Stimulated activated naive CD8-positive, alpha-beta T cell treated with anti-CD3 and anti-CD28 coated beads, Interleukin-15, Interleukin-2, amounts not matched to agents 100 U/mL and 50 U/mL, for 24 hours (primary cell): Measurements from ENCODE around the gene LGR4.

ENCODE experiments used
- ATAC-seq: fragments of 150-1000 bp; cut with Tn5 transposase; one replicate; pipeline ENCODE4 v1.10.0; 2021
- DNase-seq: peaks from one replicate; pipeline ENCODE4 v3.0.0; 2021

LGR4 gene

DNA sequence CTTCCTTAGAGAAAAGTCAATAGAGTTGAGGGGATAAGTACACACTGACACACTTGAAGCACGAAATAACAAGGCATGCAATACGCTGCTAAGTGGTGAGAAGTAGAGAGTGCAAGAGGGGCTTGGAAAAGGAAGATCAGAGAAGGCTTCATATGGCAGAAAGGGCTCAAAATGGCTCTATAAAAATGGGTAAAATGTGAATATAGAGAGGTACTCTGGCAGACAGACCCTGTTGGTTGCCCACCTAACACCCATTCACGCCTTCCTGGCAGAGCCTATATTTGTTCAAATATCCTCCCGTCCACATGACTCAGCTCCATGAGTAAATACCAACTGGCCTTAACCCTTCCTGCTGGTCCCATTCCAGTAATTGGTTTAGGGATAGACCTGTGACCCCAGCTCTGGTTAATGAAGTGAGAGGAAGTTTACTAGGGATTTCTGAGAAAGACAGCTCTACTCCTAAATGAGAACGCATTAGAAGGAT lies 70.7 kb downstream of the LGR4 start:
- no peak for ATAC-seq
- DNase-seq: no peak

DNA sequence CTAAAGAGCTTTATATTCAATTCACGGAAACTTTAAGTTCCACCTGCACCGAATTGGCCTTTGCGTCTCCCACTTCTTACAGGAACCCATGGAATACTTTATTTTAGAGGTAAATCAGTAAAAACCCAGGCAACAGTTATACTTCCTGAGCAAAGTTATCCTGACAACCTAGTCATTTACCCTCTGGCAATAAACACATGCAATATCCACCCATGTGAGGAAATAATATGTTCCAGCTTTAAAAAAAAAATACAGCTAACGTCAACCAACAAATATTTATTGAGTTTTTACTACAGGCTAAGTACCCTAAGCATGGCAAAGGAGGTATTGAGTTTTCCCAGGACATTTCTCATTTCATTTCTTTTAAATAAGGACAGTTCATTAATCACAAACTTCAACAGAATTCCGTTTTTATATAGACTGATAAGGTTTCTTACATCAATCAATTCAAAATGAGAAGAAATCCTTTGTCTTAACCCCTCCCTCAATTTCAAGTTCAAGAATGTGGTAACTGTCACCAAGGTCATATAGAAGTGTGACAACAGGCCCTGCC lies 71.2 kb downstream of the LGR4 start:
- ATAC-seq (no peak), DNase-seq (no peak)

DNA sequence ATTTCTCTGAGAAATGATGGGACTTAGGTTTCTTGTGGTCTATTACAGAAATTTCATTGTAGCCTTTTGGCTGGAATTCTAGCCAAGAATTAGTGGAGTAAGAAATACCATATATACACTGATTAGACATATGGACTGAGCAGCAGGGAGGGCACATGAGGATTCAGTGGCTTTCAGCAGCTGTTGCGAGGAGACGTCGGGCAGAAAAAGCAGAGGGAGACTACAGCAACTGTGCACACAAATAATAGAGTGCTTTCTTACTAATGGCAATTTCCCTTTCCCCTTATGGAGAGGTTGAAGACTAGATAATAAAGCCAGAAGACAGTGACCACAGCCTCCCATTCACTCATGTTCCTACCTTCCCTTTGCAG lies 74.2 kb downstream of the LGR4 start:
- no peak for DNase-seq
- no peak for ATAC-seq

DNA sequence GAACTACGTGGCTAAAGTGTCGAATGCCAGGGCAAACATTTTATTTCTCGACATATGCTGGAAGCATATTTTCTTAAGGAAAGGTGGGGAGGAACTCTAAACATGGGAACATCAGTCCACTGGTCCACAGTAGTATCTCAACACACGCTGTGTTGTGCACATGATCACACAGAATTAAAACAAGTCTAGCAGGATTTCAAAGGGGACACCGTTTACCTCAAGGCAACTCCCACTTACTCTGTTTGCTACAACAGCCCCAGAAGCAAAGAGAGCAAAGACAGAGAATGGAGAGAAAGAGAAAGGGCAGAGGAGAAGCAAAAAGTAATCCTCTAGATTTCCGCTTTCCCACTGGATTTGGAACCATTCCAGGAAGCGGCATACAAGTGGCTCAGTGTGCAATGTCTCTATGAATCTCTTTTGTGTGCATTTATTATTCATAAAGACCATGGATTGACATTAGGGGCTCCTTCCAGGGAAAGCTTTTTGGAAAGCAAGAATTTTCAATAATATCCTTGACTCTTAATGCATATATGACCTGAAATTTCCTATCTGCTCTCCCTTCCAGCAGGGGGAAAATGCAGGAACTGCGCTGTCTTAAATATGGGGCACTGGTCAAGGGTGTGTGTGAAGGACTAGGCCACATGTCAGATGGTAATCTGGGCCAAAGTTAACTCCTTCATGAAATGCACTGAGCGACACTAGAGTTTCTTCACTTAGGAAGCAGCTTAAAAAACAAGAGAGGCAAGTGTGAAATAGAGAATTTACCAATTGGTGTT lies 74.8 kb downstream of the LGR4 start:
- no peak for DNase-seq

DNA sequence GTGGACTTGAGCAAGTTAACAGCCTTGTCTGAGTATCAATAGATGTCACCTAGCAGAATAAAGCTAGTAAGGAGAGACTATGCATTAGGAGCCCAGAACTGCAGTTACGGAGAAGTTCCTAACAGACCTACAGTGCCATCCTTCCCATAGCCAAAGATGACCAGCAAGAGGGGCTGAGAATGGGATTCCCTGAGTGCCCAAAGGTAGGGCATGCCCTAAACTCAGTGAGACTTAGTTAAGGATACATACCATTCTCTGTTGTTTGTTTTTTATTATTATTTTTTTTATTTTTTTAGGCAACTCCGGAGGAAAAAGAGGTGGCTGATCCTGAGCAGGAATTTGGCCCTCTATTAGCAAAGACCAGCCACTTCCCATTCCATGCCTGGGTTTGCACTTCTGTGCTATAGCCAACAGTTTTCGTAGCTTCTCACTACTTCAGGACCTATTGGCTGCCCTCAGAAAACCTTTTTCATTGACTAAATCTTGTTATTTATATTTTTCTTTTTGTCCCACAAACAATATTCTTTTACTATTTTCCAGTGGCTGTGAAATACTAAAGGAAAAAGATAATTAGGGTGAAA lies 76.2 kb downstream of the LGR4 start:
- no peak for ATAC-seq
- DNase-seq: no peak

More for the DNA sequence above, 74.8 kb downstream of the LGR4 start:
- ATAC-seq: no peak

DNA sequence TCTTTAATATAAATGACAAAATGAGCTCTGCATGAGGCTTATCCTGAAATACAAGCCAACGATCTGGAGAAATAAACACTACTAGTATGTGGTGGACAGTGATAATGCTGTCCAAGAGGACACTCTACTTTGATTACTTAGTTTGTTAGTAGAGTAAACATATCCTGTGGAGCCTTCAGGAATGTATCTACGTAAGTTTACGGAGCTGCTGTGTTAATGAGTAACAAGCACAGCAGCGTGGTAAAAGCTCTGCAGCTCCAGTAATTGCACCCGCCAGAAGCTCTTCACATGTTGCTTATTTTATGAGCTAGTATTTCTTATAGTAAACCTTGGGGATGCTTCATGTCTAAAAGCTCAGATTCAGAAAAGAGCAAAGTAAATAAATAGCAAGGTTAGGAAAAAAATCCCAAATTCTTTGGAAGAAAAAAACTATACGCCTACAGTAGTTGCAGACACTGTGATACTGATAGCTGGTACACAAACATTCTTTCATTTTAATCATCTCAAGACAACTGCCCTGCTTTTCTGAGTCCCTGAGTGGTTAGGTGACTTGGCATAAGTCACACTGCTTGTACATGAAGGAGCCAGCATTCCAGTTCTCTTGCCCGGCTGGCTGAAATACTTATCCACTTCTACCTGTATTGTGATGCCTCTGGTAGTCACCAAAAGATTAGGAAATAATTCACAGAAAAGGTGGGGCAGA lies 76.9 kb downstream of the LGR4 start:
- DNase-seq: no peak
- no peak for ATAC-seq

DNA sequence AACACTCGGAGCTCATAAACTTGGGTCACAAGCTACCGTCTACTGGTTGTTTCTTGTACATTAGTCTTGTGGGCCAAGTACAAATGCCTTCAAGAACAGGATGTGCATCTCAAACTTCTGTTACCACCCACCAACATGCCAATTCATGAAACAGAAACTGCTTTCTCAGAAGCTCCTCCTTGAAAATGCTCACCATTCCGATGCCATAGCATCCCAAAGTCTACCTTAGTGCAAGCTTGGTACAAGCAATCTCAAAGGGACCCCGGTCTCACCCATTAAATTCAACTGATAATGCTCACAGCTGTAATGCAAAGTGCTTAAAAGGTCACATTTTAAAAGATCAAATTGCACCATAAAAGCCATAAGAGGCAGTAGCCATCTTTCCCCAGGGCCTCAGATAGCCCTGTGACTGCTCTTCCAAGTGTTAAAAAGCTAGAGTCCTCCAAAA lies 77.8 kb downstream of the LGR4 start:
- DNase-seq: no peak
- ATAC-seq: no peak

DNA sequence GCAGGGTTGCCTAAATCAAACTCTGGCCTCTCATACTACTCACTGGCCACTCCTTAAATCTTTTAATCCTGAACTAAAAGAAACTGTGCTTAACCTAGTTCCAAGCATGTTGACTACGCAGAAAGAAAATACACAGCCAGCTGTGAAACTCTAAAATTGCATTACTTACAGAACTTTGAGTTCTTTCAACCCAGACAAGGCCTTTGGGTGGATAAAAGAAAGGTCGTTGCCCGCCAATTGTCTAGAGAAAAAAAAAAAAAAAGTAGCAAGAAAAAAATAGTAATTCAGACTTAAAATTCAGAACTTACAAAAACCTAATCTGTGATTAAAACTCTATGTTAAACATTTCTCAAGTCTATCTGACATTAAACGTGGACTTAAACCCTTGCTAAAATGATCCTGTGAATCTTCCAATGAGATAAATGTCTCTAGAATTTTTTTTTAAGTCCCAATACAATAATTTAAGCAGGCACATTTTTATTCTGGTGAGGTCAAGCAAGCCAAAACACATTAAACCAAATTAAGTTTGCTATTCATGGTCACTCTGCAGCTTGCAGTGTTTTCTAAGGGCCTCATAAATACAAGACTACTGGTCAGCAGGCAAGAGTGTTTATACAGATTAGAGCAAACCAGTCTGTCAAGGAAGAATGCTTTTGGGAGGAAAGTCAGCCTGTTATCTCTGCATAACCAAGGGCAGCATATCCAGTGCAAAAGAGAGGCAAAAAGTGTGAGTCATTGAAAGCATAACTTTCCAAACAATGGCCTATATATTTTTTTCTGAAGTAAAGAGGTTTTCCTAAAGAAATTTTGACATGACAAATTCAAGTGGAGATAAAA lies 80.1 kb downstream of the LGR4 start:
- DNase-seq (no peak), ATAC-seq (no peak)

DNA sequence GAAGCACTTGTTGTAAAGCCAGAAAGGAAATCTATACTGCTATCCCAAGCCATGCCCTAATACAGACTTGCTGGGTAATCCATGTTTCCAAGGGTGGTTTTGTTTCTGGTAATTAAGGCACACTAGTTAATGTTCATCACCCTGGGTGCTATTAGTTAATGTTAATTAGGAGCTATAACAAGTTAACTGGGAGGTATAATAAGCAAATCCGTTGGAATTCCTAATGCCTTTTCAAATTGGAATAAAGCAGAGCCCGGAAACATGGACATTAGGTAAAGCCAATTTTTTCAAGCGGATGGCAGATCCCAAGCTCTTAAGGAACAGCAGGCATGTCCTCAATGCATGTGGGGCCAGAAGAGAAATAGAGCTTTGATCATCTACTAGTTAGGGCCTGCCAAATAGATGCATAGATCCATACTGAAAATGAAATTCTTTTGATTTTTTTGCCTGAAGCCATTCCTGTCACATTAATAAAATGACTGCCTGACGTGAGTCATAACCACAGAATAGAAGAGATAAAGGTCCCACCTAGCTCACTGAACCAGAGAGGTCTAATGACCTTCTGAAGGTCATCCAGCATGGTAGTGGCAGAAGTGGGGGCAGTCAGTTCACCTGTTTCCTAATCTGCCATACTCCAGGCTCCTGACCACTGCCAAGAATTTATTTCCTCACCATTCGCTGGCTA lies 81.1 kb downstream of the LGR4 start:
- DNase-seq: no peak
- ATAC-seq: no peak

DNA sequence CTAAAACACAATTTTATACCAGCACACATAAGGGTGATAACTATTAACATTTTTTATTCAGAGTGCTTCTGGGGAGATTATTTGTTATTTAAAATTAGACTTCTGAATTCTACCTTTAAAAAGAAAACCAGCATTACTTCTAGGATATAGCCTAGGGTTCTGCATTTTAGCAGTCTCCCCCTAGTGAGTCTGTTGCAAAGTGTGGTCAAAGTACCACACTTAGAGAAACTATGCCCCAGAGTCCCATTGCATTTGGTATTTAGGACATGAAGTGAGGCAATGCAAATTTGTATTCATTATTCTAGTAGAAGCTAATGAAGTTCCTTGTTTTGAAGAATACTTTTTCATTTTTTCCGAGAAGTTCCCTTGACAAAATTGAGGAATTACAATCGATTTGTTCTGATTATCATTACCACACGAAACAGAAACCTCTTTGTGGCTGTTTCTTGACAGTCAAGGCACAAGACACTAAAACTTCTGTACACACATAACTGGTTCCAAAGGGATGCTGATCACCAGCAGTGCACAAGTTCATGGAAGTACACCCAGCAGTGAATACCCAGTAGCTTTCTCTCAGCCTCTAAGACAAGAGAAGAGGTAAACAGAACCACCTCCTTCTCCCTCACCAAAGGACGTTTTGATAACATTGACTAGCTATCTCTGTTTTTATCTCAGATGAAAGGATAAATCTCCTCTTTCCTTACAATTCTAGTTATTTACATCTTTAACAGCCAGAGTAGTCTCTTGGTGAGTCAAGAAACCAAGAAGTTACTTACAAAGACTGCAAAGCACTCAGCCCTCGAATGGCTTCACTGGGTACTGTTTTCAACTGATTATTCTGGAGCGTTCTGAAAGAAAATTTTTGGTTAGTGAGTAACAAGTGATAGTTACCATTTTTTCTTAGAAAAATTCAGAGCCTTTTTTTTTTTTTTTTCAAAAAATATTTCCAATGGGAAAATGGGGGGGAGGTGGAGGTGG lies 82.0 kb downstream of the LGR4 start:
- no peak for DNase-seq
- no peak for ATAC-seq

DNA sequence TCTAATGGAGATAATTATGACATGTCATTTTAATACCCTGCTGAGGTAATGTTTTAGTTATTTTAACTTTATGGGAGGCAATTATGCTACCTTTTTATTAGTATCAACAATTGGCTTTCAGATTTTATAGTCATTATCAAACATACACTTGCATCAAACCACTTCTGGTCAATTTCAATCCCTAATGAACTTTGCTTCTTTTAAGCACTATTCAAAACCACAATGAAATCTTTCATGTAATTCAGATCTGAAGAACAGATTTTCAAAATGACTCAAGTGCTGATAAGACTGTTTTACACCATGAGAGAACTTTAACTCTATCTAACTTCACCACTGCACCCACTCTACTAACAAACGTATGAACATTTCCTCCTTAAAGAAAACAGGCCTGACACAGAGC lies 83.7 kb downstream of the LGR4 start:
- DNase-seq (no peak), ATAC-seq (no peak)

DNA sequence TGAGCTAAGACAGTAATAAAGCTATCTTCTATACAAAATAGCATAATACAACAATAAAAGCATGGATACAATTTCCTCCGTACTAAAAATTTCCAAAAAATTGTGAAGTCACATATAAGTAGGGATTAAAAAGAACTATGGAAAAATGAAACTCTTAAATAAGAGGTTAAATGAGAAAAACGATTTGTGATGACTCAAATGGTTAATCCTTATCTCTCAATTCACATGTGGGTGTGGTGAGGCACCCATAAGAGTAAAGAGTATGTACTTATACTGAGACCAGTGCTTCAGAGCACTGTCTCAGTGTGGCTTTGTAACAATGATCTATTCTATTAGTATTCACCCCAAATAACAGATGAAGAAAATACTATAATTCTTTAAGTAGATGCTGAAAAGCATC lies 84.6 kb downstream of the LGR4 start:
- no peak for DNase-seq
- ATAC-seq: peak; percentile 59

DNA sequence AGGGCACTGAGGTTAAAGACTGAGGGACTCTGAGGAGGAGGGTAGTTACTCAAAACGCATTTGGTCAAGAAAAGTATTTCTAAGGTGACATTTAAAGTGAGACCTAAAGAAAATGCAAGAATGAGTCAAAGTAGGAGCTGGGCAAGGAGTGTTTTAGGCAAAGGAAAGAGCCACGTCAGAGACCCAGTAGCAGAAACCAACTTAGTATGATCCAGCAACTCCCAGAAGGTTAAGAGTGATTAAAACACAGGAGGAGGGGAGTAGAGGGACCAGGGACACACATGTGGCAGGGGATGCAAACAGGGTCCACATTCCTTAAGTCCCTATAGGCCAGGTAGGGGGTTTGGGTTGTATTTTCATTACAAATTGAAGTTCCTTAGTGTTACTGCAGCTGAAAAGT lies 85.2 kb downstream of the LGR4 start:
- ATAC-seq (no peak), DNase-seq (no peak)

DNA sequence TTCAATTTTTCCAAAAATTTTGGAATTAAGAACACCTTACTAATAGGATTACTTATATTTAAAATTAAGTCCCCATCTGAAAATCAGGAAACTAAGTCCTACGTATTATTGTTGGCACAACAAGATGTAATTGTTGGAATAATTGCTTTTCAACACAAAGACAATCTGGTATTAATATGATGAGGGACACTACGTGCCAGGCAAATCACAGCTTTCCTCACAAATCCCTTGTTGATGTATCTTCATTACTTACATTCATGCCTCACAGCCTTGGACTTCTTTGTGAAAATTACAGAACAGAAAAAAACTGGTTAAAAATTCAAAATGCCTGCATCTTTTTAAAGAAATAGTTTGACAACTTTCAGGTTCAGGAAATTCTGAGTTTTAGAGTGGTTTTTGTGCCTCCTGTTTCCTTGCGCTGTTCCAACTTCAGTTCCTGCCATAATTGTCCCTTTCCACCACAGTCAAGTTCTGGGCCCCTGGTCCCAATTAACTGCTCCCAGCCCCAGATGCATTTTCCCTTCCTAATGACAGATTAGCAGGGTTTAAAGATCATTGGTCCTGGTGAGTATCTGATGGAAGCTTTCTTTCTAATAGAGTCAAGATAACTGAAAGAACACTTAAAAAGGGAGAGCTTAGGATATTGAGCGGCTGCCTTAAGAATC lies 86.3 kb downstream of the LGR4 start:
- DNase-seq: no peak
- ATAC-seq: no peak

DNA sequence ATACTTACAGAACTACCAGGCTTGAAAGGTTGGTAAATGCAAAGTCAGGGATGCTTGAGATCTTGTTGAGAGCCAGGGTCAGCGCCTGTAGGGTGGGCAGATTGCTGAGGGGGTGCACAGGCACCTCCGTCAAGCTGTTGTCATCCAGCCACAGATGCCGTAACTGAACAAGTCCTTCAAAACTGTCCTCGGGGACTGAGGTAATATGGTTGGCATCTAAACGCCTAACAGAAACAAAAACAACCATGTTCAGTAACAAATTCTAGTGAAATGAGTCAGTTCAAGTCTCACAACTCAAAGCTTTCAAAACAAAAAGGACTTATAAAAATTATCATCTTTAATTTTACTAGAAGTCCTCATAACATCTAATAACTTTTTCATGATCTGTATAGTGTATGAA lies 87.3 kb downstream of the LGR4 start:
- ATAC-seq: no peak
- DNase-seq: no peak

DNA sequence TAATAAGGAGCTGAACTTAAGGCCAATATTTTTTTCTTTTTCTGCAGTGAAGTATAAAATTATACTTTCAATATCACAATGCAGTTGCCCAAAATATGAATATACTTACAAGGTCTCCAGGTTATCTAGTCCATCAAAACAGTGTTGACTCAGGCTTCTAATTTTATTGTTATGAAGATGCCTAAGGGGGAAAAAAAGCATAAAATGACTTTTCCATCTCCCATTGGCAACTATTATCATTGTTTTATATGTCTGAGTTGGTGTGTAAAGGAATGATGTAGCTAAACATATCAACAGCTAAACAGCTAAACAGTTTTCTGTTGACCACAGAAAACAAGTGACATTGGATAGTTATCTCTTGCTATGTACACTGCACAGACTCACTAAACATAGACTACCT lies 88.4 kb downstream of the LGR4 start:
- ATAC-seq (no peak), DNase-seq (no peak)

DNA sequence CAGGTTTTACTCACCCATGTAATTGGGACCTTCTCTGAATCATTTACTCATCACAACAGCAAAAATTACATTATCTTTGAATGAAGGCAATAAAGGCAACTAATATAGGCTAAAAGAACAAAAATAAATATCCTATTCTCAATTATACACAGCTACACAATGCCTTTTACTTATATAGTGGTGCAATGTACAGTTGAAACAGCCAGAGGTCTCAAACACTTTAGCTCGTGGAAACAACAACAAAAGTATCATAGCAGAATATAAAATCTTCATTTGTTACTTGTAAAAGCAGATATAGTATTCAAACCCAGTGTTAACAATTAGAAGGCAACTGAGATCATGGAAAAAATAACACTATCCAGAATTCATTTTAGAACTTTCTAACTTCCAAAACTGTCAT lies 88.9 kb downstream of the LGR4 start:
- no peak for DNase-seq
- no peak for ATAC-seq

DNA sequence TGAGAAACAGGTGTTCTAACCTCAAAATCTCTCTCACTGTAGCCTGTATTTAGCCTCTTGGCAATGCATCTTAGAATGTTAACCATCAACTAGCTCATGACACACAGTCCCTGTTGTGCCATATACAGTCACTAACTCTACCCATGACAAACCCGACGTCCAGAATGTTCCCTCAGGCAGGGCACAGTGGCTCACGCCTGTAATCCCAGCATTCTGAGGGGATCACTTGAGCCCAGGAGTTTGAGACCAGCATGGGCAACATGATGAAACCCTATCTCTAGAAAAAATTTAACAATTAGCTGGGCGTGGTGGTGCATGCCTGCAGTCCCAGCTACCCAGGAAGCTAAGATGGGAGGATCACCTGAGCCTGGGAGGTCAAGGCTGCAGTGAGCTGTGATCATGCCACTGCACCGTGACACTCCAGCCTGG lies 91.3 kb downstream of the LGR4 start:
- ATAC-seq (no peak), DNase-seq (no peak)

DNA sequence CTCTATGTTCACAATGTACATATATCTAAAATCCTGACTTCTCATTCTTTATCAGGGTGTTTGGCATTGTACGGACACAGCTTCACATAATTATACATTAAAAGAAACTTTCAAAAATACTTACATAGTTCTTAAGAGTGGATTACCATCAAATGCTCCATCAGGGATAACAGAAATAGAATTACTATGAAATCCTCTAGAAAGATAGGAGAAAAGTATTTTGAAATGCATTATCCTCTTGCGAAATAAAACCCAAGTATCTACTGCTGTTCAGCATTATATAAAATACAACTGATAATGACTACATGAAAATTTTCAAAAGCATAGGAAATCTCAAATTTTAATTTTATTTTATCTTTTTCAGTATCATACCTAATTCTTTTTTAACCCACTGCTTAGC lies 91.8 kb downstream of the LGR4 start:
- ATAC-seq: no peak
- DNase-seq: no peak

DNA sequence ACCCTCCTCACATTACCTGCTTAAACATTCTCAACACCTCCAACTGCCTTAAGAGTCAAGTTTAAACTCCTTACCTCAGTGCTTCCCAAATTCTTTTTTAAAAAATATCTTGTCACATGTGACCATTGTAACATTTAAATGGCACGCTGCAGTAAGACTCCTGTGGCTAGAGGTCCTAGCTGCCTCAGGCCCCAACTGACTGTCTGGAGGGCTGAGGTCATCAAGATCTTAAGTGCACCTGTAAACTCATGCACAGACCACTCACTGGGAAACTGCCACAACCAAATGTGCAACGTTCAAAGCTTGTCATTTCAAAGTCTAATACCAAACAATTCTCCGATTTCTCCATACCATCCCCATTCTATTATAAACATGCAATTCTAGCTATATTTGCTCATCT lies 93.1 kb downstream of the LGR4 start:
- ATAC-seq: no peak

More for the DNA sequence above, 93.1 kb downstream of the LGR4 start:
- no peak for DNase-seq
